ENCODE results near the gene ZNF621.

Gene ZNF621

DNA sequence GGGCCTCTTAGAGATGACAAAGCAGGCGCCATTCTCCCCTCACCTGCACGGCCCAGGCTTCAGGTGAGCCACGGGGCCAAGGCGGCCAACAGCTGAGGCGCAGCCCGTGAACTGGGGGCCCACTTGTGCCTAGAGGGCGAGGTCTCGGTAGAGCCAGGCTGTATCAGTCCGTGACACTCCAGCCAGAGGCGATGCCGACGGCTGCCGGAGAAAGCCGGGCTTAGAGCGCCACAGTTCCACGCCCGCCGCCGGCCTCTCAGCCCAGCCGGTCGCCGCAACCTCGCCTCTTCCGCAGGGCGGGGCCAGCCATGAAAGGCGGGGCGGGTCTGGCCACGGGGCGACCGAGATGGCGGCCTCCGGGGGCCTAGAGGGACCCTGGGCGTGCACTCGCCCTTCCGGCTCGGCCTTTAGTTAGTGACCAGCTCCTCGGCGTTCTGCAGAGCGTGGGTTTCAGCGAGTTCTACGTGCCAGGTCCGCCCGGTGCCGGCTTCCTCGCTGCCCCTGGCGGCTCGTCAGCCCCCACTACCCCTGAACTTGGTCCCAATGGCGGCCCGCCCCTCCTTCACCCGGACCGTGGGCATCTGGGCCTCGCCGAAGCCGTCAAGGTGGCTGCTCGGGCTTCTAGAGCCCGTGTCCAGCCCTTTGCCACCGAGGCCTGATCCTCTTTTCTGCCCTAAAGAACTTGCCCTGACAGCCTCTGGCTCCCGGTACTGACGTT, at the start of gene ZNF621:
Gene ZNF621, plus strand, starts transcription at position 393 of the 718 bp plus-strand sequence. CDS start 881 bp downstream, outside the sequence.
- in situ Hi-C loops (cut with MboI; ENCODE audit: low sequenced_read_pairs): no loop called here

- in situ Hi-C loops (cut with MboI; ENCODE audit: low sequenced_read_pairs): no loop called here
These were observed 48.0 kb upstream of the ZNF621 start, which contains the start of gene ZNF619 for GRCh38 chr3:40476478-40477470. ZNF619 (plus strand) TSS chr3:40477122; CDS start chr3:40477980, 858 bp downstream.

- in situ Hi-C loops (cut with MboI; ENCODE audit: low sequenced_read_pairs): no loop called here
These were observed 47.1 kb upstream of the ZNF621 start for GRCh38 chr3:40477666-40478065.

GRCh38 chr3:40487172-40487571, 37.6 kb upstream of the ZNF621 start:
- in situ Hi-C loops (cut with MboI; ENCODE audit: low sequenced_read_pairs): no loop called here

DNA sequence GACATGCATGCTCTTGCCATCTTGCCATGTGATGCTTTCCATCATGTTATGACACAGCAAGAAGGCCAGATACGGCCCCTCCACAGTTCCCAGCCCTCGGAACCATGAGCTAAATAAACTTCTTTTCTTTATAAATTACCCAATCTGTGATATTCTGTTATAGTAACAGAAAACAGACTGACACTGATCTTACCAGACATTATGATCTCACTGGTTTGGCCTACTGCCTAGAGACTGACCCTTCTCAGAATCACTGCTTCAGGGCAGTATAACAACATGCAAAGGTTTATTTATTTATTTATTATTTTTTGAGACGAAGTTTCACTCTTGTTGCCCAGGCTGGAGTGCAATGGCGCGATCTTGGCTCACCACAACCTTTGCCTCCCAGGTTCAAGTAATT, 33.8 kb upstream of the ZNF621 start:
- in situ Hi-C loops (cut with MboI; ENCODE audit: low sequenced_read_pairs): no loop called here

GRCh38 chr3:40494698-40495097, 30.1 kb upstream of the ZNF621 start:
- in situ Hi-C loops (cut with MboI; ENCODE audit: low sequenced_read_pairs): no loop called here

DNA sequence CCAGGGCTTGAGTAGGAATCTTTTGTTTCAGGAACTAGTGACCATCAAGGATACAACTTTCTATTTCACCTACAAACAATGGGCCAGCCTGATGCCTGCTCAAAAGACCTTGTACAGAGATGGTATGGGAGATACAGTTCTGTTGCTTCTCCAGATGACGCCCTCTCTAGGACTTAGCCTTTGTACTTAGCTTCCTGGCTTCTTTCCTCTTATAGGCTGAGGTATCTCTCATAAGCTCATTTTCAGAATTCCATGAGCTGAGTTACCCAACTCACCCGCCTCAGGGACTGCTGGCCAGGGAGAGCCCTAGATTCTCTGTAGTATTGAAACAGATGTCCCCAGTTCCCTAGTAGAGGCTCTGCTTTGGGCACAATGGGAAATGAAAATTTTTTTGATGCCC, 27.5 kb upstream of the ZNF621 start:
- in situ Hi-C loops (cut with MboI; ENCODE audit: low sequenced_read_pairs): no loop called here

DNA sequence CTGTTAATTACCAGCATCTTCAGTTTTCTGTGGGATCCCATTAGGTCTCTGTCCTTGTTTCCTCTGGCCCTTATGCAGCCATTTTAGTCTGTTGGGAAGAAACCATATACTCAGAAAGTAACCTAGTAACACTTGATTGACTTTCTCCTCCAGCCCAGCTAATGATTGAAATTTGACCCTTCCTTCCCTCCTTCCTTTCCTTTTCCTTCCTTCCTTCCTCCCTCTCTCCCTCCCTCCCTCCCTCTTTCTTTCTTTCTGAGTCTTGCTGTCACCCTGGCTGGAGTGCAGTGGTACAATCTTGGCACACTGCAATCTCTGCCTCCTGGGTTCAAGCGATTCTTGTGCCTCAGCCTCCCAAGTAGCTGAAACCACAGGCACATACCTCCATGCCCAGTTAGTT, 24.8 kb upstream of the ZNF621 start:
- in situ Hi-C loops (cut with MboI; ENCODE audit: low sequenced_read_pairs): no loop called here

DNA sequence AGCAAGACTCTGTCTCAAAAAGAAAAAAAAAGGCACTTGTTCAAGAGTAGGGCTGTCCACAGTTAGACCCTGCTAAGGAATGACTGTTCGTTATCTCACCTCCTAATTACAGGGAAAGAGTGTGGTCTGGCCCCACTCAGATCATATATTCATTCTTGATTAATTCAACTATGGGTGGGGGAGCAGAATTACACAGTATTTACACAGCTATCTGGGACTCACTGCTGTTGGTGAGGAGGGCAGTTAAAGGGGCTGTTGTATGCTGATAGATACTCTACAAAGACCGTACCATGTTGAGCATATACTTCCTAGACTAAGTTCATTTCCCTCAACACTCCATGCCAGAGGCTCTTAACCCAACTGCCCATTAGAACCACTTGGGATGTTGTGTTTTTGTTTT, 22.7 kb upstream of the ZNF621 start:
- in situ Hi-C loops (cut with MboI; ENCODE audit: low sequenced_read_pairs): no loop called here

- in situ Hi-C loops (cut with MboI; ENCODE audit: low sequenced_read_pairs): no loop called here
These were observed 19.9 kb upstream of the ZNF621 start for GRCh38 chr3:40504636-40505430.

GRCh38 chr3:40505599-40506462, 18.9 kb upstream of the ZNF621 start, which contains the start of gene ZNF620:
ZNF620 (plus strand) TSS chr3:40506039; CDS start chr3:40506353, 314 bp downstream.
- in situ Hi-C loops (cut with MboI; ENCODE audit: low sequenced_read_pairs): no loop called here

- in situ Hi-C loops (cut with MboI; ENCODE audit: low sequenced_read_pairs): no loop called here
These were observed 13.6 kb upstream of the ZNF621 start for GRCh38 chr3:40511031-40511718.

- in situ Hi-C loops (cut with MboI; ENCODE audit: low sequenced_read_pairs): no loop called here
These were observed 8.6 kb upstream of the ZNF621 start for GRCh38 chr3:40516201-40516600.

- in situ Hi-C loops (cut with MboI; ENCODE audit: low sequenced_read_pairs): no loop called here
These were observed 6.7 kb upstream of the ZNF621 start for GRCh38 chr3:40518067-40518466.

- in situ Hi-C loops (cut with MboI; ENCODE audit: low sequenced_read_pairs): no loop called here
These were observed 5.9 kb upstream of the ZNF621 start for GRCh38 chr3:40518848-40519247.

- in situ Hi-C loops (cut with MboI; ENCODE audit: low sequenced_read_pairs): no loop called here
These were observed 3.5 kb upstream of the ZNF621 start for GRCh38 chr3:40521254-40521653.

DNA sequence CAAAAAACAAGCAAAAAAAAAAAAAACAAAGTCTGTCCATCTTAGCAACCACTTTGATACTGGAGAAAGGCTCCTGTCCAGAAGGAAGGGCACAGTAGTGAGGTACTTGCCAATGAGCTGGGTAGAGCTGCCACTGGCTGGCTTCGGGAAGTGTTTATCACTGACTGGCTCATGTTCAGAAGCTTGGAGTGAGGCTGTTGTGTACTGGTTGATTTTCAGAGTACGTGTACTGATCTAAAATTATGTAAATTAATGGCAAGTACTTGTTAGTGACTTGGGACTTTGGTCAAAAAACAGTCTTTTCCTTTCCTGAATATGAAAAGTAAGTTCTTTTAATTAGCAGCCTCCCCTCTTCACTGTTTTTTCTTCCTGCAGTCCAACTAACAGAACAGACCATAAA, 979 bp upstream of the ZNF621 start:
- in situ Hi-C loops (cut with MboI; ENCODE audit: low sequenced_read_pairs): no loop called here

GRCh38 chr3:40524222-40524567, 565 bp upstream of the ZNF621 start:
- in situ Hi-C loops (cut with MboI; ENCODE audit: low sequenced_read_pairs): no loop called here

DNA sequence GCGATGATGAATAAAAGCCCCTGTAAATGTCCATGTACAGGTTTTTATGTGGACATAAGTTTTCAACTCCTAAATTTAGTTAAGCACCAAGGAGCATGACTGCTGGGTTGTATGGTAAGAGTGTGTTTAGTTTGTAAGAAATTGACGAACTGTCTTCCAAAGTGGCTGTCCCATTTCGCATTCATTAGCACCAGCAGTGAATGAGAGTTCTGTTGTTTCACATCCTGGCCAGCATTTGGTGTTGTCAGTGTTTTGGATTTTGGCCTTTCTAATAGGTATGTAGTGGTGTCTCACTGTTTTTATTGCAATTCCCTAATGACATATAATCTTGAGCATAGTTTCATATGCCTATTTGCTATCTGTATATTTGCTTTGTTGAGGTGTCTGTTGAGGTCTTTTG, 3.7 kb downstream of the ZNF621 start:
- in situ Hi-C loops (cut with MboI; ENCODE audit: low sequenced_read_pairs): no loop called here
